Measurements from ENCODE around the gene NIP7.

GRCh38 chr16:69319381-69319780 lies 20.2 kb upstream of the NIP7 start:
- TF ChIP-seq, protein P1, sequence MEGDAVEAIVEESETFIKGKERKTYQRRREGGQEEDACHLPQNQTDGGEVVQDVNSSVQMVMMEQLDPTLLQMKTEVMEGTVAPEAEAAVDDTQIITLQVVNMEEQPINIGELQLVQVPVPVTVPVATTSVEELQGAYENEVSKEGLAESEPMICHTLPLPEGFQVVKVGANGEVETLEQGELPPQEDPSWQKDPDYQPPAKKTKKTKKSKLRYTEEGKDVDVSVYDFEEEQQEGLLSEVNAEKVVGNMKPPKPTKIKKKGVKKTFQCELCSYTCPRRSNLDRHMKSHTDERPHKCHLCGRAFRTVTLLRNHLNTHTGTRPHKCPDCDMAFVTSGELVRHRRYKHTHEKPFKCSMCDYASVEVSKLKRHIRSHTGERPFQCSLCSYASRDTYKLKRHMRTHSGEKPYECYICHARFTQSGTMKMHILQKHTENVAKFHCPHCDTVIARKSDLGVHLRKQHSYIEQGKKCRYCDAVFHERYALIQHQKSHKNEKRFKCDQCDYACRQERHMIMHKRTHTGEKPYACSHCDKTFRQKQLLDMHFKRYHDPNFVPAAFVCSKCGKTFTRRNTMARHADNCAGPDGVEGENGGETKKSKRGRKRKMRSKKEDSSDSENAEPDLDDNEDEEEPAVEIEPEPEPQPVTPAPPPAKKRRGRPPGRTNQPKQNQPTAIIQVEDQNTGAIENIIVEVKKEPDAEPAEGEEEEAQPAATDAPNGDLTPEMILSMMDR (IDR thresholded peaks at IDR 0.05): no peak
- TF ChIP-seq POLR2A (IDR thresholded peaks at IDR 0.05) (no peak), EP300 (IDR thresholded peaks at IDR 0.05; ENCODE audit: low read depth) (no peak)
